Measurements from ENCODE around the gene ASB9.

The ASB9 gene

DNA sequence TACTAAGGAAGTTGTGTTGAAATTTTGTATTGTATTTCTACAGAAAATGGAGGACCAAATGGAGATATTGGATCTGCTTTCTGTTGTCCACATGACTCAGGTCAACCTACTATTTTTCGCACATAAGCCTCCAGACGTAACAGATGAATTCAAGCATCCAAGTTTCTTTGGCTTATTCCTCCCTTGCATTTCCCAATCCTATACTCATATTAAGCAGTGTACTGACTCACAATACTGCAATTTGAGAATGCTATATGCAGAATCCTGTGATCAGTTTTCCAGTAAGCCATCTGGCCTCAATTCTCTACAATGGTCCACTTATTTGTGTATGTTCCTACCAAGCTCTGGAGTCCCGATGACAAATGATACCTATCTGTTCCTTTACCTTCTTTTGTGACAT is 75.7 kb downstream of the ASB9 start:
- H3K27ac ChIP-seq, result no peak overlapping the region
- DNase-seq (ENCODE audit: low read depth, low spot score), result no peak

Measured in epithelial cell of prostate (primary cell).